Progenitor cell of endocrine pancreas (in vitro differentiated cells): Measurements from ENCODE around the gene HK1. TPM values are rescaled to one million over a fixed set of nuclear protein-coding genes. Genes with fewer than 3 reads are reported as not detected.
"Not testable (repeated sequence)": the region's sequence is repeated elsewhere in the genome, so short reads cannot be mapped to it uniquely, and the experiment has no call there.

ENCODE experiments used
- DNase-seq: peaks from one replicate; pipeline ENCODE4 v3.0.0; 2021; ENCODE audit warnings: low spot score; ENCODE audit not compliant: unreplicated experiment
- H3K27ac Mint-ChIP-seq: 2 replicates; pipeline ENCODE4 v1.8.0; 2021; ENCODE audit warnings: mild to moderate bottlenecking, moderate library complexity, mixed read lengths
- H3K27me3 Mint-ChIP-seq: 2 replicates; pipeline ENCODE4 v1.8.0; 2021; ENCODE audit warnings: mixed read lengths
- H3K36me3 Mint-ChIP-seq: 2 replicates; pipeline ENCODE4 v1.8.0; 2022; ENCODE audit warnings: mixed read lengths; ENCODE audit not compliant: insufficient read depth
- H3K4me1 Mint-ChIP-seq: 2 replicates; pipeline ENCODE4 v1.8.0; 2021; ENCODE audit warnings: low read depth, mixed read lengths
- H3K4me3 Mint-ChIP-seq: 2 replicates; pipeline ENCODE4 v1.8.0; 2021; ENCODE audit warnings: low read depth, mild to moderate bottlenecking, moderate library complexity, mixed read lengths
- H3K9me3 Mint-ChIP-seq: 2 replicates; pipeline ENCODE4 v1.8.0; 2021; ENCODE audit warnings: low read depth, mixed read lengths
- total RNA-seq: library from RNA; stranded (reverse); gene quantifications from 2 replicates; pipeline ENCODE4 v1.2.1, GENCODE V29; 2021
- TF ChIP-seq, protein P1 (sequence below): fragments of 200-600 bp; sonication (generic); IDR thresholded peaks from one replicate; pipeline ENCODE4 v1.5.0; 2021; ENCODE audit warnings: antibody characterized with exemption, mild to moderate bottlenecking; ENCODE audit not compliant: unreplicated experiment

The HK1 gene
- total RNA-seq, 1 donor from 2014 or later: 32.5 TPM

DNA sequence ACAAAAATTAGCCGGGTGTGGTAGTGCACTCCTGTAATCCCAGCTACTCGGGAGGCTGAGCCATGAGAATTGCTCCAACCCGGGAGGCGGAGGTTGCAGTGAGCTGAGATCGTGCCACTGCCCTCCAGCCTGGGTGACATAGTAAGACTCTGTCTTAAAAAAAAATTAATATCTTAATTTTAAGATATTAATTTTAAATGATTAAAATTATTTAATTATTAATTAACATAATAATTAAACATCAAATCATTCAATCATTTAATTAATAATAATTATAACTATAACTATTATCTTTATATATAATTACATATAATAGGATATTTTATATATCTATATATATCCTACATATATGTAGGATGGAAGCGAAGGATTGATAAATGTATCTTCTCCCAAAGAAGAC is 1.8 kb upstream of the HK1 start:
- no peak for DNase-seq
- Mint-ChIP-seq H3K4me3 (no peak overlapping the region), H3K36me3 (no peaks in the 10 kb centered on the region), H3K27me3 (peaks cover 3% of the 10 kb centered on the region), H3K27ac (no peak overlapping the region), H3K9me3 (no peaks in the 10 kb centered on the region), H3K4me1 (peaks cover 6% of the 10 kb centered on the region)
- TF ChIP-seq, protein P1, sequence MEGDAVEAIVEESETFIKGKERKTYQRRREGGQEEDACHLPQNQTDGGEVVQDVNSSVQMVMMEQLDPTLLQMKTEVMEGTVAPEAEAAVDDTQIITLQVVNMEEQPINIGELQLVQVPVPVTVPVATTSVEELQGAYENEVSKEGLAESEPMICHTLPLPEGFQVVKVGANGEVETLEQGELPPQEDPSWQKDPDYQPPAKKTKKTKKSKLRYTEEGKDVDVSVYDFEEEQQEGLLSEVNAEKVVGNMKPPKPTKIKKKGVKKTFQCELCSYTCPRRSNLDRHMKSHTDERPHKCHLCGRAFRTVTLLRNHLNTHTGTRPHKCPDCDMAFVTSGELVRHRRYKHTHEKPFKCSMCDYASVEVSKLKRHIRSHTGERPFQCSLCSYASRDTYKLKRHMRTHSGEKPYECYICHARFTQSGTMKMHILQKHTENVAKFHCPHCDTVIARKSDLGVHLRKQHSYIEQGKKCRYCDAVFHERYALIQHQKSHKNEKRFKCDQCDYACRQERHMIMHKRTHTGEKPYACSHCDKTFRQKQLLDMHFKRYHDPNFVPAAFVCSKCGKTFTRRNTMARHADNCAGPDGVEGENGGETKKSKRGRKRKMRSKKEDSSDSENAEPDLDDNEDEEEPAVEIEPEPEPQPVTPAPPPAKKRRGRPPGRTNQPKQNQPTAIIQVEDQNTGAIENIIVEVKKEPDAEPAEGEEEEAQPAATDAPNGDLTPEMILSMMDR: no peak

- TF ChIP-seq, protein P1: no peak
- DNase-seq: no peak
- Mint-ChIP-seq H3K36me3 (no peaks in the 10 kb centered on the region), H3K4me3 (no peak overlapping the region), H3K9me3 (no peaks in the 10 kb centered on the region), H3K27ac (no peak overlapping the region), H3K27me3 (peaks cover 10% of the 10 kb centered on the region), H3K4me1 (peaks cover 6% of the 10 kb centered on the region)
These were observed 814 bp downstream of the HK1 start for GRCh38 chr10:69279110-69279509.

DNA sequence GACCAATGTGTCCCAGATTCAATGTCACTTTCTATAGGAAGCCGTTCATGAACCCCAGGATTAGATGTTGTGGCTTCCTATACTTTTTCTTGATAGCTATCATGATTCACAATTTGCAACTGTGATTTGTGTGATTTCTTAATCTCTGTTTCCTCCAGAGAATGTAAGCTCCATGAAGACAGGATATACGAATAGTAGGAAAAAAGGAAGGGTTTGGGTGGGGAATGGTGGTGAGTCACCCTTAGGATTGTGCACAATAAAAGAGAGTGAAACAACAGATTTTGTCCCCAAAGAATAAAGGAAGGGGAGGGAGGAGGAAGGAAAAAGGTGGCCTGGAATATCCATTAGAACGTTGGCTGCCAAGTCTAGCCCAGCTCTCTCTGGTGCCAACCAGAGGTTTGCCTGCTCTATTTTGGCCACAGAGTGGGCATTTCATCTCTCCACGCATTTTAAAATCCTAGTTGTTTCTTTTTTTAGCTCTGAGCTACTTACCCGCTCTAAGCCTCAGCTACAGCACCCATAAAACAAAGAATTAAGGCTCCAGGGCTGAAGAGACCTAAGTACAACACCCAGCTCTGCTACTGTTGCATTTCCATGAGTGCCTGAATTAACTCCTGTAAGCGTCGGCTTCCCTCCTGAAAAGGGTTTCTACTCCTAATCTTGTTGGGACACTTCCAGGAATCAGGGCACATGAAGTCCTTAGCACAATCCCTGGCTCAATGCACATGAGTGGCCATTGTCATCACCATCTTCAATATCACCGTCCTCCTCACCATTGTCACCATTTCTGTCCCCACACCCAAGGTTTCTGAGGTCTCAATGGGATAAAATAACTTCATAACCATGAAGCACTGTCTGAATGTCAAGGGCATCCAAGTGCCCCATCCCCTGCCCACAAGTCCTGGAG is 3.5 kb downstream of the HK1 start:
- Mint-ChIP-seq H3K27me3 (peaks cover 10% of the 10 kb centered on the region), H3K4me3 (no peak overlapping the region), H3K27ac (no peak overlapping the region), H3K9me3 (no peaks in the 10 kb centered on the region), H3K36me3 (no peaks in the 10 kb centered on the region), H3K4me1 (peaks cover 12% of the 10 kb centered on the region)
- DNase-seq: no peak
- TF ChIP-seq, protein P1: no peak

DNA sequence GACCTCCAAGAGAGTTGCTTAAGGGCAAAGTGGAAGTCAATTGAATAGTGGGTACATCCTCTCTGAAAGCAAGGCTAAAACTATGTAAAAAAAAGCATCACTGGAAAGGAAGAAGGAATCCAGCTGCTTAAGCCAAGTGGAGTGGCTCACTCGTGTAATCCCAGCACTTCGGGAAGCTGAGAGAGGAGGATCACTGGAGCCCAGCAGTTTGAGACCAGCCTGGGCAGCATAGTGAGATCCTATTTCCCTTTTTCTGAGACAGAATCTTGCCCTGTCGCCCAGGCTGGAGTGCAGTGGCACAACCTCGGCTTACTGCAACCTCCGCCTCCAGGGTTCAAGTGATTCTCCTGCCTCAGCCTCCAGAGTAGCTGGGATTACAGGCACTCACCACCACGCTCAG is 6.1 kb downstream of the HK1 start:
- DNase-seq, H3K27ac Mint-ChIP-seq, H3K36me3 Mint-ChIP-seq, H3K9me3 Mint-ChIP-seq, H3K4me3 Mint-ChIP-seq, H3K4me1 Mint-ChIP-seq: not testable (repeated sequence)
- H3K27me3 Mint-ChIP-seq: peaks cover 13% of the 10 kb centered on the region

- no peak overlapping the region for H3K27ac Mint-ChIP-seq
- H3K4me1 Mint-ChIP-seq: peaks cover 6% of the 10 kb centered on the region
- TF ChIP-seq, protein P1: no peak
- H3K36me3 Mint-ChIP-seq: no peaks in the 10 kb centered on the region
- no peaks in the 10 kb centered on the region for H3K9me3 Mint-ChIP-seq
- no peak for DNase-seq
- peaks cover 13% of the 10 kb centered on the region for H3K27me3 Mint-ChIP-seq
- no peak overlapping the region for H3K4me3 Mint-ChIP-seq
These were observed 7.4 kb downstream of the HK1 start for GRCh38 chr10:69285699-69286098.

DNA sequence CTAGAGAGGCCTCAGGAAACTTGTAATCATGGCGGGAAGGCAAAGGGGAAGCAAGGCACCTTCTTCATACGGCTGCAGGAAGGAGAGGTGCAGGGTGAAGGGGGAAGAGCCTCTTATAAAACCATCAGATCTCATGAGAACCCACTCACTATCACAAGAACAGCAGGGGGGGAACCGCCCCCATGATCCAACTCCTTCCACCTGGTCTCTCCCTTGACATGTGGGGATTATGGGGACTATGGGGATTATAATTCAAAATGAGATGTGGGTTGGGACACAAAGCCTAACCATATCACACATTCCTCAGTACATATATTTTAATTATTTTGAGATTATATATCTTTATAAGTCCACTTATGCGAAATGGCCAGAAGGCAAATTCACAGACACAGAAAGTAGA is 8.9 kb downstream of the HK1 start:
- peaks cover 6% of the 10 kb centered on the region for H3K4me1 Mint-ChIP-seq
- H3K36me3 Mint-ChIP-seq: no peaks in the 10 kb centered on the region
- no peak overlapping the region for H3K4me3 Mint-ChIP-seq
- DNase-seq: no peak
- TF ChIP-seq, protein P1: no peak
- H3K27me3 Mint-ChIP-seq: peaks cover 7% of the 10 kb centered on the region
- H3K27ac Mint-ChIP-seq: no peak overlapping the region
- H3K9me3 Mint-ChIP-seq: no peaks in the 10 kb centered on the region
